Endothelial cell (in vitro differentiated cells): ENCODE data around the gene THYN1. TPM values are rescaled to one million over a fixed set of nuclear protein-coding genes. Genes with fewer than 3 reads are reported as not detected.
A peak's percentile ranks its signal among the peaks of the same experiment; 100 is the strongest.

Experiments used
- DNase-seq: peaks from one replicate; pipeline ENCODE4 v3.0.0; 2021; ENCODE audit warnings: low spot score
- H3K27ac Mint-ChIP-seq: one replicate; pipeline ENCODE4 v1.8.0; 2021; ENCODE audit warnings: mixed read lengths, inconsistent platforms; ENCODE audit not compliant: unreplicated experiment
- H3K27me3 Mint-ChIP-seq: one replicate; pipeline ENCODE4 v1.8.0; 2021; ENCODE audit warnings: mild to moderate bottlenecking, moderate library complexity, mixed read lengths, inconsistent platforms; ENCODE audit not compliant: unreplicated experiment
- H3K36me3 Mint-ChIP-seq: one replicate; pipeline ENCODE4 v1.8.0; 2021; ENCODE audit warnings: mild to moderate bottlenecking, low read depth, mixed read lengths, inconsistent platforms; ENCODE audit not compliant: unreplicated experiment
- H3K4me1 Mint-ChIP-seq: one replicate; pipeline ENCODE4 v1.8.0; 2021; ENCODE audit warnings: mild to moderate bottlenecking, mixed read lengths, inconsistent platforms; ENCODE audit not compliant: unreplicated experiment
- H3K4me3 Mint-ChIP-seq: one replicate; pipeline ENCODE4 v1.8.0; 2021; ENCODE audit warnings: mild to moderate bottlenecking, mixed read lengths, inconsistent platforms; ENCODE audit not compliant: unreplicated experiment
- H3K9me3 Mint-ChIP-seq: one replicate; pipeline ENCODE4 v1.8.0; 2021; ENCODE audit warnings: mixed read lengths, inconsistent platforms; ENCODE audit not compliant: unreplicated experiment
- CTCF ChIP-seq: fragments of 200-600 bp; sonication (generic); IDR thresholded peaks from one replicate; pipeline ENCODE4 v1.5.0; 2021; ENCODE audit warnings: antibody characterized with exemption; ENCODE audit not compliant: unreplicated experiment
- total RNA-seq: library from RNA; stranded (reverse); fragmentation: NEBNext Ultra II Directional; extraction: Animal tissue kit (Norgen Biotek cat#: 25700); gene quantifications from one replicate; pipeline ENCODE4 v1.2.1, GENCODE V29; 2021; ENCODE audit not compliant: unreplicated experiment

The THYN1 gene
- total RNA-seq, 1 donor from 2014 or later: 42.5 TPM

- no peak for TF ChIP-seq CTCF
- Mint-ChIP-seq H3K27me3 (peaks cover 6% of the 10 kb centered on the region), H3K9me3 (no peaks in the 10 kb centered on the region), H3K4me1 (peaks cover 77% of the 10 kb centered on the region), H3K4me3 (peak overlapping the region; percentile 70), H3K27ac (peak overlapping the region; percentile 82), H3K36me3 (peaks cover 31% of the 10 kb centered on the region)
- no peak for DNase-seq
Measured at GRCh38 chr11:134230339-134230738, 22.8 kb downstream of the THYN1 start.

- peaks cover 6% of the 10 kb centered on the region for H3K27me3 Mint-ChIP-seq
- peaks cover 23% of the 10 kb centered on the region for H3K36me3 Mint-ChIP-seq
- no peak for DNase-seq
- H3K9me3 Mint-ChIP-seq: no peaks in the 10 kb centered on the region
- peak overlapping the region; percentile 82 for H3K27ac Mint-ChIP-seq
- peaks cover 80% of the 10 kb centered on the region for H3K4me1 Mint-ChIP-seq
- no peak for TF ChIP-seq CTCF
- H3K4me3 Mint-ChIP-seq: peak overlapping the region; percentile 56
Measured at GRCh38 chr11:134229126-134229790, 23.9 kb downstream of the THYN1 start.

- TF ChIP-seq CTCF: no peak
- Mint-ChIP-seq H3K36me3 (peaks cover 23% of the 10 kb centered on the region), H3K9me3 (no peaks in the 10 kb centered on the region), H3K4me3 (peak overlapping the region; percentile 59), H3K27me3 (peaks cover 10% of the 10 kb centered on the region), H3K4me1 (peaks cover 77% of the 10 kb centered on the region), H3K27ac (peak overlapping the region; percentile 88)
- DNase-seq: no peak
Measured at GRCh38 chr11:134228625-134229024, 24.5 kb downstream of the THYN1 start.

GRCh38 chr11:134226806-134227325, 26.3 kb downstream of the THYN1 start:
- Mint-ChIP-seq H3K27me3 (peaks cover 13% of the 10 kb centered on the region), H3K9me3 (no peaks in the 10 kb centered on the region), H3K27ac (no peak overlapping the region), H3K4me1 (peaks cover 75% of the 10 kb centered on the region), H3K36me3 (peaks cover 30% of the 10 kb centered on the region), H3K4me3 (peak overlapping the region; percentile 98)
- no peak for TF ChIP-seq CTCF
- DNase-seq: no peak
